ENCODE measurements around the gene PPP1R1C.
A peak's percentile ranks its signal among the peaks of the same experiment; 100 is the strongest.

Gene PPP1R1C

GRCh38 chr2:181998891-181999654, 13.4 kb downstream of the PPP1R1C start:
- no peak for DNase-seq (ENCODE audit: low read depth)
- no peak for TF ChIP-seq CTCF (conservative IDR thresholded peaks at IDR 0.05; ENCODE audit: low read depth, low read length)
- no peak overlapping the region for H3K4me3 ChIP-seq (ENCODE audit: low read depth, low read length)

- no peak for DNase-seq (ENCODE audit: low read depth)
- H3K4me3 ChIP-seq (ENCODE audit: low read depth, low read length), result no peak overlapping the region
- TF ChIP-seq CTCF (conservative IDR thresholded peaks at IDR 0.05; ENCODE audit: low read depth, low read length), result no peak
Observed at GRCh38 chr2:181999911-182000310, 14.3 kb downstream of the PPP1R1C start.

- no peak for TF ChIP-seq CTCF (conservative IDR thresholded peaks at IDR 0.05; ENCODE audit: low read depth, low read length)
- H3K4me3 ChIP-seq (ENCODE audit: low read depth, low read length), result no peak overlapping the region
- DNase-seq (ENCODE audit: low read depth), result no peak
Observed at GRCh38 chr2:182004945-182005520, 19.4 kb downstream of the PPP1R1C start.

DNA sequence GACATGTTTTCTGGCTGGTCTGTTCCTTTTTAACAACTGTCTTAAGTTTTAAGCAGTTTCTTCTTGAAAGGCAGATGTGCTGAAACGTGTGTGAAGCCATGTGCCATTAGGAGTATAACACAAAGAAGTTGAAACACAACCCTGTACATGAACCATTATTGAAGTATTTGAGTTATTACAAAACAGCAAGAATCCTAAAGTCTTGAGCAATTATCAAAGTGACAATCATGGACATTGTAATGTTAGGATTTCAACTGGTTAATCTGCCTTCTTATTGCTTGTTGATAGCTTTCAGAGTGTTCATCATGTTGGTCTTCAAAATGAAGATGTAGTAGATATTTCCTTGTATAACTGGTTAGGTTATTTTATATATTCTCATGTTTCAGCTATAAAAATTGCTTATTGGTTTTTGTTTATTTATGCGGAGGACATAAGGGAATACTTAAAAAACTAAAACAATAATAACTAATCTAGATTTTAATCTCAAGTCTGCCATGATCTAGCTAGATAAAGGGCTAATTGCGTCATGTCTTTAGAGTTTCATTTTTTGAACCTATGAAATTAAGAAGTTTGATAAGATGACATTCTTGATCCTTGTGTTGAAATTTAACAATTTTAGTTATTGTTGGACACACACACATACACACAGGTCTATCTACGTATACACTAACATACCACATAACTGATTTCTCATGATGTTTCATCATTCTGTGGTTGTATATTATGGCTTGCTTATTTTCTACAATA, 21.1 kb downstream of the PPP1R1C start:
- no peak overlapping the region for H3K4me3 ChIP-seq (ENCODE audit: low read depth, low read length)
- TF ChIP-seq CTCF (conservative IDR thresholded peaks at IDR 0.05; ENCODE audit: low read depth, low read length), result no peak
- no peak for DNase-seq (ENCODE audit: low read depth)

DNA sequence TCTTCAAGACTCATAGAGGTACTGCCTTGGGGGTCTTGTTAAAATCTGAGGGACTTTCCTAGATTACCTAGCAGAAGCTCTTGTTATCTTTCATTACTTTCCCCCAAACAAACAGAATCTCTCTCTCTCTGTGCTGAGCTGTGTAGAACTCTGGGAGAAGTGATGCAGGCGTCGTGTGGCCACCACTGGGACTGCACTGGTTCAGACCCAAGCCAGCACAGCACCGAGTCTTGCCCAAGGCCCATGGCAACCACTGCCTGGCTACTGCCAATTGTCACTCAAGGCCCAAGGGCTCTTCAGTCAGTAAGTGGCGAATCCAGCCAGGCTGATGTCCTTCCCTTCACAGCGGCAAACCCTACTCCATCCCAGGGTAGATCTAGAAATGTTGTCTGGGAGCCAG, 28.6 kb downstream of the PPP1R1C start:
- H3K4me3 ChIP-seq (ENCODE audit: low read depth, low read length), result no peak overlapping the region
- no peak for TF ChIP-seq CTCF (conservative IDR thresholded peaks at IDR 0.05; ENCODE audit: low read depth, low read length)
- DNase-seq (ENCODE audit: low read depth), result no peak

GRCh38 chr2:182015334-182016109, 29.9 kb downstream of the PPP1R1C start:
- H3K4me3 ChIP-seq (ENCODE audit: low read depth, low read length), result no peak overlapping the region
- TF ChIP-seq CTCF (conservative IDR thresholded peaks at IDR 0.05; ENCODE audit: low read depth, low read length), result no peak
- DNase-seq (ENCODE audit: low read depth), result peak; percentile 48
